AG10803 (cell line): ENCODE measurements around the gene NRG3.

Source experiments
- DNase-seq: peaks from one replicate; pipeline ENCODE4 v3.0.0; 2010; ENCODE audit warnings: low read depth
- H3K4me3 ChIP-seq: 2 replicates; pipeline ENCODE4 v1.5.1; 2011; ENCODE audit warnings: mild to moderate bottlenecking, low read length, control low read depth
- TF ChIP-seq, protein P1 (sequence below): conservative IDR thresholded peaks from 2 replicates; pipeline ENCODE4 v1.5.1; 2011; ENCODE audit warnings: mild to moderate bottlenecking, low read length, control low read depth, inconsistent platforms

The NRG3 gene

GRCh38 chr10:82411416-82411815 is 536.4 kb downstream of the NRG3 start:
- DNase-seq, result no peak
- H3K4me3 ChIP-seq, result no peak overlapping the region
- TF ChIP-seq, protein P1, sequence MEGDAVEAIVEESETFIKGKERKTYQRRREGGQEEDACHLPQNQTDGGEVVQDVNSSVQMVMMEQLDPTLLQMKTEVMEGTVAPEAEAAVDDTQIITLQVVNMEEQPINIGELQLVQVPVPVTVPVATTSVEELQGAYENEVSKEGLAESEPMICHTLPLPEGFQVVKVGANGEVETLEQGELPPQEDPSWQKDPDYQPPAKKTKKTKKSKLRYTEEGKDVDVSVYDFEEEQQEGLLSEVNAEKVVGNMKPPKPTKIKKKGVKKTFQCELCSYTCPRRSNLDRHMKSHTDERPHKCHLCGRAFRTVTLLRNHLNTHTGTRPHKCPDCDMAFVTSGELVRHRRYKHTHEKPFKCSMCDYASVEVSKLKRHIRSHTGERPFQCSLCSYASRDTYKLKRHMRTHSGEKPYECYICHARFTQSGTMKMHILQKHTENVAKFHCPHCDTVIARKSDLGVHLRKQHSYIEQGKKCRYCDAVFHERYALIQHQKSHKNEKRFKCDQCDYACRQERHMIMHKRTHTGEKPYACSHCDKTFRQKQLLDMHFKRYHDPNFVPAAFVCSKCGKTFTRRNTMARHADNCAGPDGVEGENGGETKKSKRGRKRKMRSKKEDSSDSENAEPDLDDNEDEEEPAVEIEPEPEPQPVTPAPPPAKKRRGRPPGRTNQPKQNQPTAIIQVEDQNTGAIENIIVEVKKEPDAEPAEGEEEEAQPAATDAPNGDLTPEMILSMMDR, result no peak

GRCh38 chr10:82420001-82420400 is 545.0 kb downstream of the NRG3 start:
- TF ChIP-seq, protein P1, result no peak
- no peak overlapping the region for H3K4me3 ChIP-seq
- DNase-seq, result no peak

DNA sequence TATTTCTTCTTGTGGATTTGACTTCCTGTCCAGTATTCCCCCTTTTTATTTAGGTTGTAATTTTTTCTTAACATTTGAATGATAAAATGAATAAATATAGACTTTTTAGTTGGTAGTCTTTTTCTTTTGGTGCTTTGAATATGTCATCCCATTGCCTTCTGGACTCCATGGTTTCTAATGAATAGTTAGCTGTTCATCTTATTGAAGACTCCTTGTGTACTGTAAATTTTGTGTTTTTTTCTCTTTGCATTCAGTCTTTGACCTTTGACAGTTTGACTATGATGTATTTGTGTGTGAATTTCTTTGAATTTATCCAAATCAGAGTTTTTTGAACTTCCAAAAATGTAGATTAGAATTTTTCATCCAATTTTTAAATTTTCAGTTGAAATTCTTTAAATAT is 554.3 kb downstream of the NRG3 start:
- TF ChIP-seq, protein P1, result no peak

GRCh38 chr10:82438277-82438676 is 563.3 kb downstream of the NRG3 start:
- H3K4me3 ChIP-seq, result no peak overlapping the region
- TF ChIP-seq, protein P1, result no peak
- no peak for DNase-seq

More for the DNA sequence above, 554.3 kb downstream of the NRG3 start:
- no peak for DNase-seq
- no peak overlapping the region for H3K4me3 ChIP-seq

DNA sequence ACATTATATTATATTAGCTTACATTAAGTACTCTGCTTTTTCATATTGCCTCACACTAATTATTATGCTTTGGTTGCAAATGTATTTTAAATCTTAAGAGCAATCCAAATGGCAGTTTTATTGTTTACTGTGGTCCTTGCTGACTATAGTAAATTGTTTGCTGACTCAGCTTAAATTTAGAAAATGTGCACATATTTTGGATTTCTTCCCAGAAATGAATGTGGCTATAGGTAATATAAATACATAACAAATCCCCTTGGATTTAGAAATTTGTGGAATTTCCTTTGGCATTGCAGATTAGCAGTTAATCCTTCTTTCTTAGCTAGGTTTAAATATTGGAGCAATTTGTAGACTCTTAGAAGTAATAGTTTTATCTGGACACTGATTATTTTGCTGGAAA is 565.8 kb downstream of the NRG3 start:
- DNase-seq, result no peak
- no peak overlapping the region for H3K4me3 ChIP-seq
- TF ChIP-seq, protein P1, result no peak

DNA sequence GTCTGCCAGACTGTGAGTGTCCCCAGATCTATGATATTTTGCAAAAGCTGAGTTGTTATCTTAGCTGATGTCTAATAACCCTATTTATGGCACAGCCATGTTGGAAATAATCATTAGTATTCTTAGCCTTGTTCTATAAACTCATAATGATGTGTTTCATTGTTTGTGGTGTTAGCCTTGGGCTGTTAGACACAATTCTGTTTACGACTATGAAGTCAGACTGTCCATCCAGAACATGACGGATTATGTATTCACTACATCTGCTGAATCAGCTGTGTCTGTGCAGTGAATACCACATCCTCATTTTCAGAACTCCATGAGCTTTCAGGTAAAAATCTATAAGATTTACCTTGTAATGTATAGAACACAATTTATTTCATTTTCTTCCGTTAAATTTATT is 577.1 kb downstream of the NRG3 start:
- H3K4me3 ChIP-seq, result no peak overlapping the region
- TF ChIP-seq, protein P1, result no peak
- no peak for DNase-seq

GRCh38 chr10:82452676-82453075 is 577.7 kb downstream of the NRG3 start:
- TF ChIP-seq, protein P1, result no peak
- no peak overlapping the region for H3K4me3 ChIP-seq
- DNase-seq, result no peak
